ENCODE results near the gene HSPBP1.

HSPBP1 gene

DNA sequence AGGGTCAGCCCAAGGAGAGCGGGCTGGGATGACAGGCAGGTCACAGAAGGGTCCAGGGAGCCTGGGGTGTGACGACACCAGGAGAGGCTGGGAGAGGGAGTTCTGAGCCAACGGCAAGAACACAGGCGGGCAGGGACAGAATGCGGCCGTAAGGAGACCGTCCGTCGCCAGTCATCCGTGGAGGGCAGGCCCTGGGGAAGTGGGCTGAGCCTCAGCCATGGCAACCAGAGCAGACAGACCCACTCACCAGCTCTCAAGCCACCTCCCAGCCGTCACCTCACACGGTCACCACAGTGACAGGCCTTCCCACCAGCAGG is 47.7 kb downstream of the HSPBP1 start:
- H3K27ac ChIP-seq (ENCODE audit: extremely low read depth, low read depth, low read length): no peak overlapping the region
- ChIA-PET POLR2A (interaction anchor here (0.5 kb wide), 1 partner anchor 306 kb away, joined by 11 read pairs; no protein-coding TSS in a partner anchor), CTCF (interaction anchor here (0.6 kb wide), 1 partner anchor 12 kb away, joined by 5 read pairs; no protein-coding TSS in a partner anchor)
- peaks cover 20 to 92% of the 10 kb centered on the region in 2 experiments for H3K36me3 ChIP-seq (ENCODE audit: control insufficient read depth in 2 of 2, insufficient read depth in 1 of 2, low read length in 2 of 2)
- no peaks in the 10 kb centered on the region for H3K9me3 ChIP-seq (ENCODE audit: control insufficient read depth, insufficient read depth, low read depth, low read length)
- no peaks in the 10 kb centered on the region for H3K4me1 ChIP-seq (ENCODE audit: control insufficient read depth, insufficient read depth, low read length)
- TF ChIP-seq ZNF157 (tag by site-specific recombination; IDR thresholded peaks at IDR 0.05) (no peak), ZNF140 (tag by site-specific recombination; IDR thresholded peaks at IDR 0.05) (no peak), ZNF248 (tag by site-specific recombination; IDR thresholded peaks at IDR 0.05) (no peak), ZNF426 (tag by site-specific recombination; IDR thresholded peaks at IDR 0.05) (no peak), TRIM28 (IDR thresholded peaks at IDR 0.05; ENCODE audit: borderline replicate concordance, low read length) (no peak), ZNF548 (tag by site-specific recombination; IDR thresholded peaks at IDR 0.05) (no peak), ZFP37 (tag by site-specific recombination; IDR thresholded peaks at IDR 0.05) (no peak), ZNF404 (tag by site-specific recombination; IDR thresholded peaks at IDR 0.05) (no peak), ZNF624 (tag by site-specific recombination; IDR thresholded peaks at IDR 0.05) (no peak), ZBTB7A (tag by site-specific recombination; IDR thresholded peaks at IDR 0.05; ENCODE audit: low read depth) (no peak)
- TF ChIP-seq, protein P1, sequence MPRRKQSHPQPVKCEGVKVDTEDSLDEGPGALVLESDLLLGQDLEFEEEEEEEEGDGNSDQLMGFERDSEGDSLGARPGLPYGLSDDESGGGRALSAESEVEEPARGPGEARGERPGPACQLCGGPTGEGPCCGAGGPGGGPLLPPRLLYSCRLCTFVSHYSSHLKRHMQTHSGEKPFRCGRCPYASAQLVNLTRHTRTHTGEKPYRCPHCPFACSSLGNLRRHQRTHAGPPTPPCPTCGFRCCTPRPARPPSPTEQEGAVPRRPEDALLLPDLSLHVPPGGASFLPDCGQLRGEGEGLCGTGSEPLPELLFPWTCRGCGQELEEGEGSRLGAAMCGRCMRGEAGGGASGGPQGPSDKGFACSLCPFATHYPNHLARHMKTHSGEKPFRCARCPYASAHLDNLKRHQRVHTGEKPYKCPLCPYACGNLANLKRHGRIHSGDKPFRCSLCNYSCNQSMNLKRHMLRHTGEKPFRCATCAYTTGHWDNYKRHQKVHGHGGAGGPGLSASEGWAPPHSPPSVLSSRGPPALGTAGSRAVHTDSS (tag by site-specific recombination; IDR thresholded peaks at IDR 0.05): no peak
- TF ChIP-seq, protein P2, sequence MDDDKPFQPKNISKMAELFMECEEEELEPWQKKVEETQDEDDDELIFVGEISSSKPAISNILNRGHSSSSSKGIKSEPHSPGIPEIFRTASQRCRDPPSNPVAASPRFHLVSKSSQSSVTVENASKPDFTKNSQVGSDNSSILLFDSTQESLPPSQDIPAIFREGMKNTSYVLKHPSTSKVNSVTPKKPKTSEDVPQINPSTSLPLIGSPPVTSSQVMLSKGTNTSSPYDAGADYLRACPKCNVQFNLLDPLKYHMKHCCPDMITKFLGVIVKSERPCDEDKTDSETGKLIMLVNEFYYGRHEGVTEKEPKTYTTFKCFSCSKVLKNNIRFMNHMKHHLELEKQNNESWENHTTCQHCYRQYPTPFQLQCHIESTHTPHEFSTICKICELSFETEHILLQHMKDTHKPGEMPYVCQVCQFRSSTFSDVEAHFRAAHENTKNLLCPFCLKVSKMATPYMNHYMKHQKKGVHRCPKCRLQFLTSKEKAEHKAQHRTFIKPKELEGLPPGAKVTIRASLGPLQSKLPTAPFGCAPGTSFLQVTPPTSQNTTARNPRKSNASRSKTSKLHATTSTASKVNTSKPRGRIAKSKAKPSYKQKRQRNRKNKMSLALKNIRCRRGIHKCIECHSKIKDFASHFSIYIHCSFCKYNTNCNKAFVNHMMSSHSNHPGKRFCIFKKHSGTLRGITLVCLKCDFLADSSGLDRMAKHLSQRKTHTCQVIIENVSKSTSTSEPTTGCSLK (tag by site-specific recombination; IDR thresholded peaks at IDR 0.05): no peak
- TF ChIP-seq, protein P3, sequence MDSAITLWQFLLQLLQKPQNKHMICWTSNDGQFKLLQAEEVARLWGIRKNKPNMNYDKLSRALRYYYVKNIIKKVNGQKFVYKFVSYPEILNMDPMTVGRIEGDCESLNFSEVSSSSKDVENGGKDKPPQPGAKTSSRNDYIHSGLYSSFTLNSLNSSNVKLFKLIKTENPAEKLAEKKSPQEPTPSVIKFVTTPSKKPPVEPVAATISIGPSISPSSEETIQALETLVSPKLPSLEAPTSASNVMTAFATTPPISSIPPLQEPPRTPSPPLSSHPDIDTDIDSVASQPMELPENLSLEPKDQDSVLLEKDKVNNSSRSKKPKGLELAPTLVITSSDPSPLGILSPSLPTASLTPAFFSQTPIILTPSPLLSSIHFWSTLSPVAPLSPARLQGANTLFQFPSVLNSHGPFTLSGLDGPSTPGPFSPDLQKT (IDR thresholded peaks at IDR 0.05; ENCODE audit: borderline replicate concordance, low read depth, low read length): no peak
- no peak overlapping the region for H3K4me3 ChIP-seq (ENCODE audit: low read depth, low read length)

DNA sequence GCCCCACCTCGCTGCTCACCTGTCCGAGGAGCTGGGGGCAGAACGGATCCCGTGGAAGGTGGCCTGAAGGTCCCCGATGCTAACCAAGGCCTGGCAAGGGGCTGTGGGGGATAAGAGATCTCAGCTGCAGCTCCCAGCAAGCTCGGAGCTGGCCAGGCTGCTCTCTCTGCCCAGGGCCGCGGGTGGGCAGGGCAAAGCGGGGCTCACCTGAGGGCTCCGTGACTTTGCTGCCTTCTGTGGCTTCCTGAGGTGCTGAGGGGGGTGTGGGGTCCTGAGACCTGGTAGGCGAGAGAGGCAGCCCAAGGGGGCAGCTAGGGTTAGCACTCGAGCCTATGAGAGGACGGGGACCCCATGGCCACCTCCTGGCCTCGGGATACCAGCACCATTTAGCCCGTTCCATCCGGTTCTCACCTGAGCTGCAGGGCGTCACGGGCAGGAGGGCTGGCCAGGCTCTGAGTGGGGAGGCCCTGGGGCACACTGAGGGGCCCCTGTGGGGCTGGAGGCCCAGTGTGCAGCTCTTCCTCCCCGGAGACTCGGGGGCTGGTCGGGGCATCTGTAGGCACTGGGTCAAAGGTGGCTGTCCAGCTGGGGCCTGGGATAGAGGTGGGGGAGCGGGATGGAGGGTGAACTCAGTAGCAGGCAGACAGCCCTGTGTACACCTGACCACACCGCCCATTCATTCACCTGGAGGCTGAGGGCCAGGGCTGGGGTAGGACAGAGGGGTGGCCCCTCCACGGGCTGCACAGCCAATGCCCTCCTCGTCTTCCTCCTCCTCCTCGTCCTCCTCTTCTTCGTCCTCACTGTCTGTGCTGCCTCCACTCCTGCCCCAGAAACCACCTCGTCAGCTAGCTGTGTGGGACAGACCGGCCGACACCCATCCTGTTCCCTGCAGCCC is 48.3 kb downstream of the HSPBP1 start:
- ChIA-PET POLR2A (interaction anchor here (0.5 kb wide), 1 partner anchor 307 kb away, joined by 11 read pairs; no protein-coding TSS in a partner anchor), CTCF (no interaction called here)
- H3K9me3 ChIP-seq (ENCODE audit: control insufficient read depth, insufficient read depth, low read depth, low read length): no peaks in the 10 kb centered on the region
- H3K27ac ChIP-seq (ENCODE audit: extremely low read depth, low read depth, low read length): no peak overlapping the region
- TF ChIP-seq, protein P4, sequence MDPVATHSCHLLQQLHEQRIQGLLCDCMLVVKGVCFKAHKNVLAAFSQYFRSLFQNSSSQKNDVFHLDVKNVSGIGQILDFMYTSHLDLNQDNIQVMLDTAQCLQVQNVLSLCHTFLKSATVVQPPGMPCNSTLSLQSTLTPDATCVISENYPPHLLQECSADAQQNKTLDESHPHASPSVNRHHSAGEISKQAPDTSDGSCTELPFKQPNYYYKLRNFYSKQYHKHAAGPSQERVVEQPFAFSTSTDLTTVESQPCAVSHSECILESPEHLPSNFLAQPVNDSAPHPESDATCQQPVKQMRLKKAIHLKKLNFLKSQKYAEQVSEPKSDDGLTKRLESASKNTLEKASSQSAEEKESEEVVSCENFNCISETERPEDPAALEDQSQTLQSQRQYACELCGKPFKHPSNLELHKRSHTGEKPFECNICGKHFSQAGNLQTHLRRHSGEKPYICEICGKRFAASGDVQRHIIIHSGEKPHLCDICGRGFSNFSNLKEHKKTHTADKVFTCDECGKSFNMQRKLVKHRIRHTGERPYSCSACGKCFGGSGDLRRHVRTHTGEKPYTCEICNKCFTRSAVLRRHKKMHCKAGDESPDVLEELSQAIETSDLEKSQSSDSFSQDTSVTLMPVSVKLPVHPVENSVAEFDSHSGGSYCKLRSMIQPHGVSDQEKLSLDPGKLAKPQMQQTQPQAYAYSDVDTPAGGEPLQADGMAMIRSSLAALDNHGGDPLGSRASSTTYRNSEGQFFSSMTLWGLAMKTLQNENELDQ (tag by site-specific recombination; IDR thresholded peaks at IDR 0.05; ENCODE audit: low read depth): no peak
- TF ChIP-seq, protein P1 (tag by site-specific recombination; IDR thresholded peaks at IDR 0.05): peak; percentile 75
- H3K4me1 ChIP-seq (ENCODE audit: control insufficient read depth, insufficient read depth, low read length): no peaks in the 10 kb centered on the region
- H3K4me3 ChIP-seq (ENCODE audit: low read depth, low read length): no peak overlapping the region
- H3K36me3 ChIP-seq (ENCODE audit: control insufficient read depth in 2 of 2, insufficient read depth in 1 of 2, low read length in 2 of 2): peaks cover 13 to 91% of the 10 kb centered on the region in 2 experiments

Measured in HEK293 (cell line).